ENCODE data around the gene DCAF5.
"Not testable (repeated sequence)": the region's sequence is repeated elsewhere in the genome, so short reads cannot be mapped to it uniquely, and the experiment has no call there.

The DCAF5 gene

DNA sequence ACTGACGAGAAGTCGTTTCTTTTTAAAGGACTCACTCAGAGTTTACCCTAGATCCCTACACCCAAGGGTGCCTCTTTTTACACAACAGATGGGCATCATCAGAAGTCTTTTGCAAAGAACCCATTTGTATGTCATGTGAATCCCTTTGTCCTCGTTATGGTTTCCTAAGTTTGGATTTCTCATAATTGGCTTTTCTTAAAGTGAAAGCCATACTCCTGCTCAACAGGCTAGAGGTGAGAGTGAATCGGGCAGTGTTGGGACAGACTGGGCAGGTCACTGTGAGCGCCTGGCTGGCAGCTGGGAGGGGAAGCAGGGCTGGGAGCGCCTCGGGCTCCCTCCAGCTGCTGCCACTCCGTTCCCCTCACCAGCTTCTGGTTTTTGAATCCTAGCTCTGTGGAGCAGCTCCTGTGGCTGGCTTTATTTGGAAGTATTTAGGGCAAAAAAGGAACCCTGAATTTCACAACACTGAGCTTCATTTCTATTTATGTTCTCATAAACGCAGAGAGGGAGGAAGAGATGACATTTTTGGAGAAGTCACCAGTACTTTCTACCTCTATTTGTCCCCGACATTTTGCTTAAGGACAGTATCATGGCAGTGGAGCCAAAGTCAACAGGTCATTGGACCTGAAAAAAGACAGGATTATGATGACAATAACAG lies 110.0 kb downstream of the DCAF5 start:
- DNase-seq (ENCODE audit: low spot score) = no peak

DNA sequence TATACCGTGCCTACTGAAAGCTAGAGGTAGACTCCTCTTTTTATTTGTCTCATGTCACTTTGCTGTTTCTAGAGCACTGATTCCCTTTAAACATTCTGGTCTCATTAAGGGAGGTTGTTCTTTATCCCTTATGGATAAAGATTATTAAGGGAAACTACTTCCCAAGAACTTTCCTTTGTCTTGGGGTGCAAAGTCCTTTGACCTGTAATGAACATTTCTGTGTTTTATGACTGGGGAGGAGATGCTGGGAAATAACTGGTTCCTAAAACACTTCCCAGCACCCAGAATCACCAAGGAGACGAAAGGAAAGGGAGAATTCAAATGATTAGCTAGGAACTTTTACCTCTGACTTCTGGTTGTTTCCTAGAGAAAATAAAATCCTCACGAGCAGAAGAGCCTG lies 110.6 kb downstream of the DCAF5 start:
- no peak for DNase-seq (ENCODE audit: low spot score)

DNA sequence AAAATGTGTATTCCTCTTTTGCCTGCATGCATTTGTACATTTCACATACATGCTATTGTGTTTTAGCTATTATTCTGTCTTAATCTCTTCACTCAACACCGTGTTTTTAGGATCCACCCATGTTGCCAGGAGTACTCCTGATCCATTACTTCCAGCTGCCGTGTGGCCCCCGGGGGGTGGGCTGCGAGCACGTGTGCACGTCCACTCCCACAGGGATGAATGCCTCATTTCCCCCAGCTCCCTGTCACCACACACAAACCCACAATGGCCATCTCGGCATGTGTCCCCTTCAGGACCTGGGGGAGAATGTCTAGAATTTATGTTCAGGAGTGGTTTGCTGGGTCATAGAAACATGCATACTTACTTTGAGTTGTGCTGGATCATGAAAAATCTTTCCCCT lies 111.1 kb downstream of the DCAF5 start:
- no peak for DNase-seq (ENCODE audit: low spot score)

DNA sequence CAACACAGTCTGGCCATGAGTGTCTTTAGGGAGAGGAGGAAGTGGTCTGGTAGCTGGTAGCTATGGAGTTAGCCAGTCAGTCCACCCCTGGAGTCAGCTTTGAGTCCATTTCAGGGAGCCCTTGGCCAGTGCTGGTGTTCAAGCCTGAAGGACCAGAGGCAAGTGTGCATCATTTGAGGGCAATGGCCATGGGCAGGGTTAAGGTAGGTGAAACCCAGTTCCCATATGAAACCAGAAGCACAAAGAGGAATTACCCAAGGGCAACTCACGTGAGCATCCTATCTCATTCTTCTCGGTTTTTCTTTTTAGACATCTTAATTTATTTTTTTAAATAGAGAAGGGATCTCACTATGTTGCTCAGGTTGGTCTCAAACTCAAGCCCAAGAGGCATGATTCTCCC lies 112.6 kb downstream of the DCAF5 start:
- no peak for DNase-seq (ENCODE audit: low spot score)

DNA sequence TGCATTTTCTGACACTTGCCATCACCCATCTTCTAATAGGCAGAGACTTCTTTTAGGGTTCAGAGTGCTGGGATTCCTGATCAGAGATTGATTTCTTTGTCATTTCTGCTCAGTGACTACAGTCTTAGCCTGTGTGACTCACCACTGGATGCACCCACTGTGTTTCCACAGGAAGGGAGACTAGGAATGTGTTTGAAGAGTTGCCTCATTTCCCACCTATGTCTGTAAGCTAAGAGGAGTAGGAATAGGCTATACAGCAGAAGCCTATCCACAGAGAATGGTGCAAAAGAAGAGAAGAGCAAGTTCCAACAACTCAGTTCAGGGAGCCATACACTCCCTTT lies 113.7 kb downstream of the DCAF5 start:
- DNase-seq (ENCODE audit: low spot score) = no peak

DNA sequence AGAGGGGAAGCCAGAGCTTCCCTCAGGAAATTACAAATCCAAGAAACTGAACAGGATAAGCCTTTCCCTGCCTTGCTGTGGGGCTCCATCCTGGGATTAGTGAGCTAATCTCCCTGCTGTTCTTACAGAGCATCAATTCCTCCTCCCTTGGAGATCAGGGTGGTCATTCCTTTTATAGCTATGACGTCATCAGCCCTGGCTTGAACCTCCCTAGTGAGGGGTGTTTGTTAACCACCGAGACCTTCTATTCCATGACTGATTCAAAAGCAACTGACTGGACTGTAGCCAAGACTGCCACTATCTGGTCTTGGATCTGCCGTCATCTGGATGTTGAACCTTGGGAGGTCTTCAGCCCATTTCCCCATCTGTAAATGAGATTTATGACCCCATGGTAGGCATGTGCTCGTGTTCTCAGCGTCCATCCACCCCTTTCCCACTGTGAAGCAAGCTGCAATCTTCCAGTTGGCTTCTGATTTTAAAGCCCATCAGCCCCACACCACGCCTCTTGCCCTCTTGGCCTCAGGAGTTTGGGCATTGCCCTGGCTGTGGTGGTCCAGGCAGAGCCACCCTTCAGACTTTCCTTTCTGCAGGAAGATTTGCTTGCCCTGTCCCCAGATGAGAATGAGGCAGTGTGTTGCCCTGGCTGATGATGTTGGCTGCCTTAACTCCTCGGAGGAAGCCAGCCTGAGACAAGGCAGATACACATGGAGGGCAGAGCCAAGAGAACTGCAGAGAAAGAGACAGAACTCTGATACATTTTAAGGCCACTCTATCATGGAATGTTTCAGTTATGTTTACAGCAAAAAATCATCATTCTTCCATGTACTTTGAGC lies 114.2 kb downstream of the DCAF5 start:
- peak; percentile 74 for DNase-seq (ENCODE audit: low spot score)

DNA sequence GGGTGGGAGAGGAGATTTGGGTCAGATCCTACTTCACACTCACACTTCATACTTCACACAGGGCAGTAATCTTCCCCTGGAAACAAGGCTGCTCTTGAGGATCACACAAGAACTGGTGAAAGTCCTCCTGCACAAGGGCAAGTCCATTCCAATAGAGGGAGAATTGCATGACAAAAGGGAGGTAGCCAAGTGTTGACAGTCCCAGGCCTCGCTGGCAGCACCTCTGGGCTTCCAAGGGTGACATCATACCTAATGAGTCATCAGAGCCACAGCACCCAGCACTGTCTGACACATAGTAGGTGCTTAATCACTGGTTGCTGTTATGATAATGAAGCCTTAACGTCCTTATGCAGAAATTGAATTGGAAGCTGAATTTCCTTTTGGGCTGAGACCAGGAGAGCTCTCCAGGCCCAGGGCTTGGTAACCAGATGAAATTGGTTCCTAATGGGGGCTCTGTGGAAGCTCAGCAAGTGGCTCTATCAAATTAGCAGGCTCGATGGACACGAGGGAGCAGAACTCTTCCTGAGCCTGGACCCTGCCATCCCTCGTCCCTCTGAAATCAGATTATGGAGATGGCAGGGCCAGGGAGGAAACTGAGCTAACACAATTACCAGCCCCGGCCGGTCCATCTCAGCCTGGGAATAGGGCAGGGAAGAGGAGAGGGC lies 115.0 kb downstream of the DCAF5 start:
- no peak for DNase-seq (ENCODE audit: low spot score)

DNA sequence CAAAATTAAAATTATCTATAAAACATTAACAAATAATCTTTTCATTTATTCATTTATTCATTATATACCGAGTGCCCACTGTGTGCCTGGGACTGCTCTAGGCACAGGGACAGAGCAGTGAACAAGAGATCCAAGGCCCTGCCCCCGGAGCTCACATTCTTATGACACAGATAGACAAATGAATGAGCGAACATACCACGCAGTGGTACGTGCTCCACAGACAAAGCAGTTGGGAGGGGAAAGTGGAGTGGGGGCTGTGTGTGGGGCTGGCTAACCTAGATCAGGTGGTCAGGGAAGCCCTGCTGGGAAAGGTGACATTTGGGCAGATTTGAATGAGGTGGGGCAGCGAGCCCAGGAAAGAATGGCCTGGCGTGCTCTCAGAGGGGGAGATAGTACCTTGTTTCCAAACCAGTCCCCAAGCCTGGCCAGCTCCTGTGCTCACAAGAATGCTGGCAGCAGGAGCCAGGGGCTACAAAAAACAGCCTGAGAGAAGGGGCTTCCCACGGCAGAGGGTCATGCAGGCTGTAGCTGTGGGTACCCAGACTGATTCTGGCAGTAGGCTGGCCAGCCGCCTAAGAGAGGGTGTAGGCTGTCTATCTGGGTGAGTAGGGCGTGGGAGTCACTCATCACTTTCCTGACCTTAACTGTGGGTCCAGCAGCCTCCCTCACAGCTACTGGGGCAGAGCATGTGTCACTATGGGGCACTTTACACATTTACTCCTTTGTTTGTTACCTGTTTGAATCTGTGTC lies 116.0 kb downstream of the DCAF5 start:
- no peak for DNase-seq (ENCODE audit: low spot score)

DNA sequence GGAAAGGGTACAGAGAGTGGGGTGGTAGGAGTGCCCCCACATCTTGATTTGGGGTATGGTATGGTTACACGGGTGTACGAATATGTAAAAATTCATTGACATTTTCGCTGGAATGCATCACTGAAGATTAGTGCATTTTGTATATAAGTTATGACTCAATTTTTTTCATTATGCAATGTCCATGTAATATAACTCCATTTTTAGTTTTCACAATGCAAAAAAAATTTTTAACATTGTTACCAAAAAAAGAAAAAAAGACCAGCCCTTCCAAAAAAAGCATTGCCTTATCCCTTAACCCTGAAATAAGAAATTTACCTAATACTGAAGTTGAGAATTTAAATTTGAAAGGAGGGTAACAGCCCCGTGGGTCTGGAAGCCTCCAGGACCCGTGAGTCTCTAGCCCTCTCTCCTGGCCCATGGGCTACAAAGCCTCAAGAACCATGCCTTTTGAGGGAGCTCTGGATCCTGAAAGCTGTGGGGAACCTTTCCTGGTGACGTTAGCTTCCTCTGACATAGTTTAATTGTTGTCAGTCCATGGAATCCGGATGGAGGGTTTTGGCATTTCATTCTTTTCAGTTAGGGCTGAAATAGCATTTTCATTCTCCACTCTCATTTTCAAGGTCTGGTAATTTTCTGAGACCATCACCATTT lies 118.2 kb downstream of the DCAF5 start:
- DNase-seq (ENCODE audit: low spot score) = no peak

DNA sequence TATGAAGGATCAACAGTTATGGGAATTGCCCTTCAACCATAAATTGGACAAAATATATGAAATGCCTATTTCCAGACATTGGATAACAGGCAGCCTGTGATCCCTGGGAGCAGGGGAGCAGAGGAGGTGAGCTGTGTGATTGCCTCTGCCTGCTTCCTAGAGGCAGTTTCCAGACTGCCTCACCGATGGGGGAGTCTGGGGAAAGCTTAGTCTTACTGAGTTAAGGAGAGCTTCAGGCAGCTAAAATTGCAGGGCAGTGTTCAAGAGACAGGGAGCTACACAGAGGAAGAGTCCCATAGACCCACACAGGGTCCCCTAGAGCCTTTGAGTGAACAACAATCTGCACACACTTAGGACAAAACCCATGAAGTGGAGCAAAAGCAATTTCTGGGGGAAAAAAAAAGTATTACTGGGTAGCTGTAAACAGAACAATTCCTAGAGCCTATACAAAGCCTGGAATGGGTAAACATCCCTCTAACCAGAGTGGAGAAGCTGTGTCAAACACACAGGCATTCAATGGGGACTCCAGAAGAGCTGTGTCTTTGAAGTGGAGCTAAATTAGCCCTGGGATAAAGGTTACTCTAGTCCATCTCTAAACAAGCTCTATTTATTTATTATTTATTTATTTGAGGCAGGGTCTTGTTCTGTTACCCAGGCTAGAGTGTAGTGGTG lies 125.5 kb downstream of the DCAF5 start:
- DNase-seq (ENCODE audit: low spot score) = no peak

DNA sequence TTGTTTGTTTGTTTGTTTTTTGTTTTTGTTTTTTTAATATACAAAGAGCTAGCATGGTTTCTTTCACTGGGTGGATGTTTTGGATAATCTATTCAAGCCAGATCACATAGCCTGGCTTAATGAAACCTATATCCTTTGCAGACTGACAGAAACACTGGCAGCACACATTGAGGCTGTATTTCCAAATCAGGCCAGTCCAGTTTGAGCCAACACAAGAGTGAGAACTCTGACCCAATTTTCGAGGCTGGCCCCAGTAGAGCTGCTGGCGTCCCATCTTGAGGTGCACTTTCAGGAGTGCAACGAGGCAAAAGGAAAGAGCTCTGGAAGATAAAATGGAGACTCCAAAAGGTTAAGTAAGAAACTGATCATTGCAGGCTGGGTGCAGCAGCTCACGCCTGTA lies 129.9 kb downstream of the DCAF5 start:
- DNase-seq (ENCODE audit: low spot score) = no peak

DNA sequence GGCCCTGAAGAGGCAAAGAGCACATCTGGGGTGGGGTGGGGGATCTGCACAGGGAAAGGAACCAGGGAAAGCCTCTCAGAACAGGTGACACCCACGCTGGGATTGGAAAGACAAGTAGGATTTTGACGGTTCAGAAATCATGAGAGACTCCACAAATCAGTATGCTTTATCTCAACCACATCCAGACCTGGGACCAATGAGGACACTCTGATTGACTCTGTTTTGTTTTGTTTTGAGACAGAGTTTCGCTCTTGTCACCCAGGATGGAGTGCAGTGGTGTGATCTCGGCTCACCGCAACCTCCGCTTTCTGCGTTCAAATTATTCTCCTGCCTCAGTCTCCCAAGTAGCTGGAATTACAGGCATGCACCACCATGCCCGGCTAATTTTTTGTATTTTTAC lies 130.8 kb downstream of the DCAF5 start:
- DNase-seq (ENCODE audit: low spot score) = not testable (repeated sequence)

DNA sequence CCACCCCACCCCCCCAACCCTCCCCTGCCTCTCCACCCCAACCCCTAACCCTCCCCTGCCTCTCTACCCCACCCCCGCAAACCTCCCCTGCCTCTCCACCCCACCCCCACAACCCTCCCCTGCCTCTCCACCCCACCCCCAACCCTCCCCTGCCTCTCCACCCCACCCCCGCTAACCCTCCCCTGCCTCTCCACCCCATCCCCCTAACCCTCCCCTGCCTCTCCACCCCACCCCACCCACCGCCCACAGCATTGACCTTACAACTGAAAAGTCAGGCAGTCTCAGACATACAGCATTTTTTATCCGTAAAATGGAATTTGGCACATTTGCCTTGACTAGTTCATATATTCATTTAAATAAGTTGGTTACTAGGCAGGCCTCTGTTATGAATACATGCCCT lies 135.2 kb downstream of the DCAF5 start:
- DNase-seq (ENCODE audit: low spot score) = no peak

DNA sequence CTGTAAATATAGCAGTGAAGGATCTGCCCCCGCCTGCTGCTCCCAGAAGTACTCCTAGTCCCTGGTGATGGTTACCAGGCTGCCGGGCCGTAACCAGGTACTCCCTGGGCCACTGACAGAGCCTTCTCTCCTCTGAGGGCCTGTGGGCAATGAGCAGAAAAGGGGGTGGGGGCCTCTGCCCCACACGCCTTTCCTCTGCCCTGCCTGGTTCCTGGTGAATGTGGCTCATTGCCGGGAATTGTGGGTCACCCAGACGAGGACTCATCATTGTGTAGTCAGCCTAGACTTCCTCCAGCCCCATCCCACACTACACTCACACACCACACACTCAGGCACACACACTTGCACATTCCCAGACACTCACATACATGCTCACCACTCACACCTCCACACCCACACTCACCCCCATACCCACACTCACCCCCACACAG lies 138.1 kb downstream of the DCAF5 start:
- no peak for DNase-seq (ENCODE audit: low spot score)

DNA sequence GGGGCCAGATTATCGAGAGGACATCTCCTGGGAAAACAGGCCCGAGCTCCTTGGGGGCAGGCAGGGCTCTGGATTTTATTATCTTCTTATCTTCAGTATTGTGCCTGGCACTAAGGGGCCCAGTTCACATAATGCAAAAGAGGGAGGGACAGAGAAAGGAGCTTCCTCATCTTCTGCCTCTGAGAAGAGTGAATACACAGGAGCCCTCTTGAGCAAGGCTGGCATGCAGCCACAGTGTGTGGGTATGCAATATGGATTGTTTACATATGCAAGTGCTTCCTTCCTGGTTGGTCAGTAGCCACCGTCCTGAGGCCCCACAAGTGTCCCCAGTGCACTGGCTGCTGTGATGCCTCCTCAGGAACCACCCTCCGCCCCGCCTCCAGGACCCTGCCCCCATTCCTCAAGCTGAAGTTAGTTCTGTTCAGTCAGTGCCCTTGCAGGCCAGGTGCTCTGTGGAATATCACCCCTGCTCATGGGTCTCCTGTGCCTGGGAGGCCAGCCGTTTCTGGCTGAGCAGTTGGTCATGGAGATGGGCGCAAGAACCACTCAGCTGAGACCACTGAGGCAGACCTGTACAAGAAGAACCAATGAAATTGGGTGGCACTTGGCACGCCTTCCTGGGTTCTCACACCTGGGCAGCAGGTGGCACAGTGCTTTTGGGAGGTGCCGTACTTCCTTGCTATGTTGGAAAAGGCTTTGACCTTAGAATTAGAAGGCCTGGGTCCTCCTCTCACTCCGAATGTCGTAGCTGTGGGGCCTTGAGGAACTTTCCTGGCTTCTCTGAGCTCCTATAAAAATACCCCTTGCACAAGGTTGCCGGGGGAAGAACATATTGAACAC lies 138.8 kb downstream of the DCAF5 start:
- no peak for DNase-seq (ENCODE audit: low spot score)

DNA sequence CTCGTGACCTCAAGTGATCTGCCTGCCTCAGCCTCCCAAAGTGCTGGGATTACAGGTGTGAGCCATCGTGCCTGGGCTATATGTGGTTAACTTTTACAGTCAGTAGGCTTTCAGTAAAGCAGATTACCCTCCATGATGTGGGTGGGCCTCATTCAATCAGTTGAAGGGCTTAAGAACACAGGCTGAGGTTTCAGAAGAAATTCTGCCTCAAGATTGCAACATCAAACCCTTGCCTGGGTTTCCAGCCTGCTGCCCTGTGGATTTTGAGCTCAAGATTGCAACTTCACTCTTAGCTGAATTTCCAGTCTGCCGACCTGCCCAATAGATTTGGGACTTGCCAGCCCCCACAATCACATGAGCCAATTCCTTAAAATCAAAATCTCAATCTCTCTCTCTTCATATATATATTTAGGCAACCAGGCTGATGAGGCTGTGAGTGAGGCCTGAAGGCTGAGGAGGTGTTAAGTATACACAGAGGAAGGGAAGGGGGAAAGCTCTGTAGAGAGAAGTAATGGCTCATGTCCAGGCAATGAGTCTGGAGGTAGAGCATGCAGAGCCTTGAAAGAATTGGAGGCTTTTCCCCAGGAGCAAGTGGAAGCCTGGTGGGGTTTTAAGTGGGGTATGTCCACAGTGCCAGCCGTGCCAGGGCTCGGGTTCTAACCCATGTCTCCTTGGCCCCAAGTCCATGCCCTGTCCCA lies 140.5 kb downstream of the DCAF5 start:
- DNase-seq (ENCODE audit: low spot score) = no peak

DNA sequence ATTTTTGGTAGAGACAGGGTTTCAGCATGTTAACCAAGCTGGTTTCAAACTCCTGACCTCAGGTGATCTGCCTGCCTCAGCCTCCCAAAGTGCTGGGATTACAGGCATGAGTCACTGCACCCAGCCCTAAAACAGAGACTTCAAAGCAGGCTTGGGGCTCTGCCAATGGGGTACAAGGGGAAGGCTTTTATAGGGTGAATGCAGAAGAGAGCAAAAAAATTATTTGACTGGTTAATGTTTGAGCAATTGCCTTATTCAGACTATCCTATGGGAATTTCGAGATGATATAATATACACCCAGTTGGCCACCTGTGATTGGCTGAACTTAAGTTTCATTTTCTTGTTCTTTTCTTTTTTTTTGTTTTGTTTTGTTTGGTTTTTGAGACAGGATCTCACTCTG lies 142.3 kb downstream of the DCAF5 start:
- DNase-seq (ENCODE audit: low spot score) = no peak

DNA sequence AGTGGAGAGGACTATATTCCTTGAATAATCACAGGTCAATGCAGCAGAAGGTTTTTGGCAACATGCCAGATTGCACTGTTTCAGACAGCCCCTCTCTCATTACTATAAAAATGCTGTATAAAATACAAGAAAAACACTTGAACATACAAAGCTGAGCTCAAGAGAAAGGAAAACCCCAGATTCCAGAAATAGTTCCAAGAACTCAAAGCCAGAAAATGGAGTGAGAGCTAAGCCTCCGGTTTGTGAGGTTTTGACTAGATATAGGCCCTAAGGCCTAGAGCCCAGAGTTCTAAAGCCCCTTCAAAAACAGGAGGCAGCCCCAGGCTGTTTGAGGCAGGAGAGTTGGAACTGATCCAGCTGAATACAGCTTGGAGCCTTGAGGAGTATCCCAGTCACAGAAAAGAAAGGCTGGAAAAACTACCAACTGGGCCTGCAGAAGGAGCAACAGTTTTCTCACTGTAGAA lies 144.5 kb downstream of the DCAF5 start:
- no peak for DNase-seq (ENCODE audit: low spot score)

DNA sequence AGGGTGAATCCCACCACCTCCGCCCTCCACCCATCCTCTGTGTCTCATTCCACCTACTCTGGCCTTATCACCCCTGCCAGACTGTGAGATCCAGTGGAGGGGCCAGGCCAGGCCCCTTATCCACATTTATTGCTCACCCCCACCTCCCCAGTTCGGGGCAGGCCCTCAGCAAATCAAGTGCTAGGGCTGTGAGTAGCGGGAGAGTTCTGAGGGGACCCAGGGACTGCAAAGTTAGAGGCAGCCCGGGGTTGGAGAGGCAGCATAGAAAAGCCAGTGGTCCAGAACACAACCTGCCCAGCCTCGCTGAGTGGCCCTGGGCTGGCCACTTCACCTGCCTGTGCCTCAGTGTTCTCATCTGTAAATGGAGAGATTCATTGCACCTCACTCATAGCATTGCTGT lies 146.6 kb downstream of the DCAF5 start:
- no peak for DNase-seq (ENCODE audit: low spot score)
